Fibroblast of skin of right biceps (primary cell): Measurements from ENCODE around the gene ABLIM1.

Source experiments
- DNase-seq: peaks from one replicate; pipeline ENCODE4 v3.0.0-alpha.2; 2013

Gene ABLIM1

GRCh38 chr10:114618722-114619121 lies 39.4 kb downstream of the ABLIM1 start:
- DNase-seq: no peak

GRCh38 chr10:114616516-114616915 lies 41.6 kb downstream of the ABLIM1 start:
- DNase-seq: no peak

- no peak for DNase-seq
Measured at GRCh38 chr10:114616103-114616502, 42.0 kb downstream of the ABLIM1 start.

GRCh38 chr10:114615600-114616007 lies 42.5 kb downstream of the ABLIM1 start:
- DNase-seq: no peak

GRCh38 chr10:114613237-114613979 lies 44.7 kb downstream of the ABLIM1 start:
- no peak for DNase-seq

GRCh38 chr10:114611617-114612016 lies 46.5 kb downstream of the ABLIM1 start:
- no peak for DNase-seq

GRCh38 chr10:114609518-114610426 lies 48.3 kb downstream of the ABLIM1 start:
- no peak for DNase-seq

- peak; percentile 18 for DNase-seq
Measured at GRCh38 chr10:114607358-114607998, 50.6 kb downstream of the ABLIM1 start.

GRCh38 chr10:114605155-114605797 lies 52.8 kb downstream of the ABLIM1 start:
- no peak for DNase-seq

- DNase-seq: no peak
Measured at GRCh38 chr10:114604357-114605130, 53.5 kb downstream of the ABLIM1 start.

GRCh38 chr10:114603948-114604347 lies 54.1 kb downstream of the ABLIM1 start:
- DNase-seq: no peak

GRCh38 chr10:114603303-114603702 lies 54.8 kb downstream of the ABLIM1 start:
- DNase-seq: no peak

GRCh38 chr10:114600057-114600456 lies 58.0 kb downstream of the ABLIM1 start:
- DNase-seq: no peak

- DNase-seq: no peak
Measured at GRCh38 chr10:114596793-114597192, 61.3 kb downstream of the ABLIM1 start.

- DNase-seq: no peak
Measured at GRCh38 chr10:114593816-114594468, 64.1 kb downstream of the ABLIM1 start.

- no peak for DNase-seq
Measured at GRCh38 chr10:114593240-114593792, 64.8 kb downstream of the ABLIM1 start.

GRCh38 chr10:114590993-114591392 lies 67.1 kb downstream of the ABLIM1 start:
- no peak for DNase-seq

- peak; percentile 80 for DNase-seq
Measured at GRCh38 chr10:114584419-114584818, 73.7 kb downstream of the ABLIM1 start.

- DNase-seq: no peak
Measured at GRCh38 chr10:114581071-114581470, 77.0 kb downstream of the ABLIM1 start.

- peak; percentile 85 for DNase-seq
Measured at GRCh38 chr10:114577133-114577532, 80.9 kb downstream of the ABLIM1 start.

GRCh38 chr10:114576716-114577115 lies 81.4 kb downstream of the ABLIM1 start:
- DNase-seq: no peak
